Type B pancreatic cell (in vitro differentiated cells): ENCODE data around the gene THSD8. TPM values are rescaled to one million over a fixed set of nuclear protein-coding genes. Genes with fewer than 3 reads are reported as not detected.

ENCODE experiments used
- DNase-seq: peaks from one replicate; pipeline ENCODE4 v3.0.0; 2021; ENCODE audit warnings: mixed read lengths; ENCODE audit not compliant: unreplicated experiment; ENCODE audit errors: extremely low spot score
- H3K27ac Mint-ChIP-seq: 2 replicates; pipeline ENCODE4 v1.8.0; 2021; ENCODE audit warnings: mild to moderate bottlenecking, mixed read lengths
- H3K27me3 Mint-ChIP-seq: 2 replicates; pipeline ENCODE4 v1.8.0; 2021; ENCODE audit warnings: mixed read lengths
- H3K36me3 Mint-ChIP-seq: 2 replicates; pipeline ENCODE4 v1.8.0; 2021; ENCODE audit warnings: mixed read lengths
- H3K4me1 Mint-ChIP-seq: one replicate; pipeline ENCODE4 v1.8.0; 2021; ENCODE audit warnings: mixed read lengths; ENCODE audit not compliant: unreplicated experiment
- H3K4me3 Mint-ChIP-seq: 2 replicates; pipeline ENCODE4 v1.8.0; 2021; ENCODE audit warnings: mild to moderate bottlenecking, mixed read lengths
- H3K9me3 Mint-ChIP-seq: 2 replicates; pipeline ENCODE4 v1.8.0; 2021; ENCODE audit warnings: mixed read lengths
- CTCF ChIP-seq: fragments of 200-600 bp; sonication (generic); conservative IDR thresholded peaks from 2 replicates; pipeline ENCODE4 v1.5.0; 2021; ENCODE audit warnings: antibody characterized with exemption, mild to moderate bottlenecking
- total RNA-seq: library from RNA; stranded (reverse); gene quantifications from 2 replicates; pipeline ENCODE4 v1.2.1, GENCODE V29; 2021; ENCODE audit warnings: low replicate concordance

Gene THSD8
- total RNA-seq, 1 donor from 2014 or later, result 19.4 TPM

GRCh38 chr19:12770922-12771321 lies 30.9 kb upstream of the THSD8 start:
- Mint-ChIP-seq H3K9me3 (no peaks in the 10 kb centered on the region), H3K4me1 (peaks cover 6% of the 10 kb centered on the region), H3K4me3 (no peak overlapping the region), H3K27me3 (no peaks in the 10 kb centered on the region), H3K36me3 (no peaks in the 10 kb centered on the region), H3K27ac (no peak overlapping the region)
- no peak for DNase-seq
- no peak for TF ChIP-seq CTCF

- Mint-ChIP-seq H3K4me3 (no peak overlapping the region), H3K4me1 (peaks cover 6% of the 10 kb centered on the region), H3K9me3 (no peaks in the 10 kb centered on the region), H3K27ac (no peak overlapping the region), H3K27me3 (no peaks in the 10 kb centered on the region), H3K36me3 (no peaks in the 10 kb centered on the region)
- TF ChIP-seq CTCF, result no peak
- no peak for DNase-seq
Measured at GRCh38 chr19:12772323-12772722, 29.5 kb upstream of the THSD8 start.

- no peak for DNase-seq
- no peaks in the 10 kb centered on the region for H3K9me3 Mint-ChIP-seq
- H3K27ac Mint-ChIP-seq, result peak overlapping the region; percentile 39
- no peak for TF ChIP-seq CTCF
- H3K4me1 Mint-ChIP-seq, result peaks cover 10% of the 10 kb centered on the region
- peaks cover 3% of the 10 kb centered on the region for H3K27me3 Mint-ChIP-seq
- H3K4me3 Mint-ChIP-seq, result peak overlapping the region; percentile 69
- no peaks in the 10 kb centered on the region for H3K36me3 Mint-ChIP-seq
Measured at GRCh38 chr19:12773571-12773970, 28.3 kb upstream of the THSD8 start.

- H3K36me3 Mint-ChIP-seq, result no peaks in the 10 kb centered on the region
- peak within 1 kb of the TSS; percentile 86 for H3K27ac Mint-ChIP-seq
- peak within 1 kb of the TSS; percentile 91 for H3K4me3 Mint-ChIP-seq
- H3K4me1 Mint-ChIP-seq, result peaks cover 19% of the 10 kb centered on the region
- peaks cover 5% of the 10 kb centered on the region for H3K27me3 Mint-ChIP-seq
- TF ChIP-seq CTCF, result no peak
- no peaks in the 10 kb centered on the region for H3K9me3 Mint-ChIP-seq
- peak; percentile 88 for DNase-seq
Measured at GRCh38 chr19:12774588-12775555, 27.0 kb upstream of the THSD8 start, which contains the start of gene HOOK2. Gene HOOK2 (minus strand): TSS chr19:12775552. CDS start chr19:12775449, 103 bp downstream.

GRCh38 chr19:12777217-12778016 lies 24.5 kb upstream of the THSD8 start:
- TF ChIP-seq CTCF, result peak; percentile 98
- H3K4me1 Mint-ChIP-seq, result peaks cover 23% of the 10 kb centered on the region
- no peak overlapping the region for H3K27ac Mint-ChIP-seq
- H3K4me3 Mint-ChIP-seq, result peak overlapping the region; percentile 89
- H3K27me3 Mint-ChIP-seq, result peaks cover 5% of the 10 kb centered on the region
- DNase-seq, result peak; percentile 89
- H3K9me3 Mint-ChIP-seq, result no peaks in the 10 kb centered on the region
- no peaks in the 10 kb centered on the region for H3K36me3 Mint-ChIP-seq
